Measurements from ENCODE around the gene NSUN5.
A peak's percentile ranks its signal among the peaks of the same experiment; 100 is the strongest.
"Not testable (repeated sequence)": the region's sequence is repeated elsewhere in the genome, so short reads cannot be mapped to it uniquely, and the experiment has no call there.

Gene NSUN5

DNA sequence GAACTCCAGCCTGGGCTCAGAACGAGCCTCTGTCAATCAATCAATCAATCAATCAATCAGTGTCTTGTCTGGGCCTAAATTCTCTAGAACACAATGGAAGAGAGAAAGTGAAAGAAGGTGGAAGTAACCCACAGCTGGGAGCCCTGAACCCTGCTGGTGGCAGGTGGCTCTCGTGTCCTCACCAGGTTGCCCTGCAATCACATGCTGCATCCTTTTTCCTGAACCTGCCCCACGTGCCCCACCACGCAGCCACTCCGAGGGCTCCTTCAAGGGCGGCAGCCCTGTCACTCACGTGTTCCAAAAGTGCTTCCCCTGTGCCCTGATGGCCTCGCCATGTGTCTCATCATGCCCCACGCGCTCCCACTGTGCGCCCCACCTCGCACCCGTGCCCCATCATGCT, 18.8 kb upstream of the NSUN5 start:
- not testable (repeated sequence) for DNase-seq (ENCODE audit: low read depth in 2 of 2)

DNA sequence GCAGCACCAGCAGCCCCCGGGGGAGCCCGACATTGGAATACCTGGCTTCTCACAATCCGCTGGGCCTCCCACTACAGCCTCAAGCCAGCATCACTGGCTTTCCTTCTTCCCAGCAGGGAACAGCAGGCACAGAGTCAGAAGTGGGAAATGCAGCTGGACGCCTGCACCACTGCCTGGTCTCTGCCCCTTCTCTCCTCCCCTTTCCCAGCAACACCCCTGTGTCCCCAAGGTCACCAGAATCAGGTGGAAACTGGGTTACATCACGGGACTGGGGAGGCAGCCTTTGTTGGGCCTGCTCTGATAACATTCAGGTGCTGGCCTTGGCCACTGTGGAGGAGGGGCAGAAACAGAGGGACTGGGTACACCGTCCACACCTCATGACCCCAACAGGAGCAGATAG, 16.8 kb upstream of the NSUN5 start:
- DNase-seq (ENCODE audit: low read depth in 2 of 2), result not testable (repeated sequence)

DNA sequence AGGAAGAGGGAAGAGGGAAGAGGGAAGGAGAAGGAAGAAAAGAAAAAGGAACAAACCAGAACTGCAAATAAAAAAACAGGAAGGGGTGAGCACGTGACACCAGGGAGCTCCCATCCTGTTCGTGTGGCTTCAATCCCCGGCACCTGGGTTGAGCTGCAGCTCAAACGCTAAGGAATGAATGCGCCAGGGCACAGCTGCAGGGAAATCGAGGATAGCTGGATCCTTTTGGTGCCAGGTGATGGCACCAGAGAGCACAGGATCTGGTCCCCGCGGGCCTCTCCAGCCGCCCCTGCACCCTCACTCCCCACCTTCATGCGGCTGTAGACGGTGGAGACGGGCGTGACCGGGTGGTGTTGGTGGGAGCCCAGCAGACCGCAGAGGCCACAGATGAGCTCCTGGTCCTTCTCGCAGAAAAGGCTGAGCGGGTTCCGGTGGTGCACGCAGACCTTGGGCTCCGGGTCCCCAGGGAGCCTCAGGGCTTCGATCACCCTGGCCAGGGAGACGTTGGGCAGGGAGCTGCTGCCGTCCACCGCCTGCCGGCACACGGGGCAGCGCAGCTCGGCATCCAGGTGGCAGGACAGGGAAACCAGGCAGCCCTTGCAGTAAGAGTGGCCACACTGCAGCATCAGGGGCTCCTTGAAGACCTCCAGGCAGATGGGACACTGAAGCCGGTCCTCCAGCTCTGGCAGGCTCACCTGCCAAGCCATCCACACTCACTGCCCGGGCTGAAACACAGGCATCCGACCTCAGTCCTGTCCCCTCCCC, 15.6 kb upstream of the NSUN5 start:
- DNase-seq (ENCODE audit: low read depth in 2 of 2), result peak in 1 of 2 donors; percentile 14

DNA sequence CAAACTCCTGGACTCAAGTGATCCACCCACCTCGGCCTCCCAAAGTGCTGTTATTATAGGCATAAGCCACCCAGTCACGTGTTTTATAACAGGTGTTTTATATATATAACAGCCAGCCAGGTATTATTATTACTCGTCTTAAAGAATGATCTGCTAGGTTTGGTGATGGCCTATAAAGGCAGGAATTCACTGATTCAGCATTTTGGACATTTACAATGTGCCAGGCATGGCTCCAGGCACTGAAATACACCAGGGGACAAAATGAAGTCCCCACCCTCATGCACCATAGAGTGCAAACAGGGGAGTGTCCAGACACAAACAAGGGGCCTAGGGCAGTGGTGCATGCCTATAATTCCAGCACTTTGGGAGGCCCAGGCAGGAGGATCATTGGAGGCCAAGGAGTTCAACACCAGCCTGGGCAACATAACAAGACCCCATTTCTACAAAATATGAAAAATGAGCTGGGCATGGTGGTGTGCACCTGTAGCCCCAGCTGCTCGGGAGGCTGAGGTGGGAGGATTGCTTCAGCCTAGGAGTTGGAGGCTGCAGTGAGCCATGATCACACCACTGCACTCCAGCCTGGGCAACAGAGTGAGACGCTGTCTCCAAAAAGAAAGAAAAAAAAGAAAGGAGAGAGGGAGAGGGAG, 14.9 kb upstream of the NSUN5 start:
- not testable (repeated sequence) for DNase-seq (ENCODE audit: low read depth in 2 of 2)

DNA sequence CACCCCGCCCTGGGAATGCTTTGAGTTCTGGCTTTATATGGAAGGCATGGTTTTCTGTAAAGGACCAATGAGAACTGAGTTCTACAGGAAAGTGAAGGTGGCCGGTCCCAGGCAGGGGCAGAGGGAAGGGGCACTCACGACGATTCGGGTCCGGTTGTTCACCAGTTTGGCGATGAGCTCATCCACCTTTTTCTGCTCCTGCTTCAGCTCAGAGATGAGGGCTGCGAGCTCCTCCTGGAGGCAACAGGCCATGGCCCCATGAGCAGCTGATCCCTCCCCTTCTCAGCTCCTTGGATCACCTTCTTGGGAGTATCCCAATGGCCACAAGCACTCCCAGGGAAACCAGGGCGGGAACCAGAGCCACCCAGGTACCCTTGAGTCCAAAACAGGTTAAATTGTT, 11.4 kb upstream of the NSUN5 start:
- DNase-seq (ENCODE audit: low read depth in 2 of 2), result not testable (repeated sequence)

DNA sequence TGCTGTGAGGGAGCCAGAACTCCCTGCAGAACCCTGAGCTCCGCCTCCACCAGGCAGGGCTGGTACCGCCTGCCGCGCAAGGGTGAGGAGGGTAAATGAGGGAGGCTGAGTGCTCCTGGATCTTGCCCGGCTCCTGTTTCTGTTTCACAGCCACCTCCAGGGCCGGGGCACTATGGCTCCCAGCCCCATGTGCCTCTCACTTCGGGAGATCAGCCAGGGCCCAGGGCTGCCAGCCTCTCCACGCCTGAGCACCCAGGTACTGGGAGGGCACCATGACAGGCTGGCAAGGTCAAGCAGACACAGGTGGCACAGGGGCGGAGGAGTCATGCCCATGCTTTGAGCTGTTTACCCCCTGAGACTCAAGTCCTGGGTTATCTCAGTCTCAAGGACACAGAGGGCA, 10.9 kb upstream of the NSUN5 start:
- not testable (repeated sequence) for DNase-seq (ENCODE audit: low read depth in 2 of 2)

DNA sequence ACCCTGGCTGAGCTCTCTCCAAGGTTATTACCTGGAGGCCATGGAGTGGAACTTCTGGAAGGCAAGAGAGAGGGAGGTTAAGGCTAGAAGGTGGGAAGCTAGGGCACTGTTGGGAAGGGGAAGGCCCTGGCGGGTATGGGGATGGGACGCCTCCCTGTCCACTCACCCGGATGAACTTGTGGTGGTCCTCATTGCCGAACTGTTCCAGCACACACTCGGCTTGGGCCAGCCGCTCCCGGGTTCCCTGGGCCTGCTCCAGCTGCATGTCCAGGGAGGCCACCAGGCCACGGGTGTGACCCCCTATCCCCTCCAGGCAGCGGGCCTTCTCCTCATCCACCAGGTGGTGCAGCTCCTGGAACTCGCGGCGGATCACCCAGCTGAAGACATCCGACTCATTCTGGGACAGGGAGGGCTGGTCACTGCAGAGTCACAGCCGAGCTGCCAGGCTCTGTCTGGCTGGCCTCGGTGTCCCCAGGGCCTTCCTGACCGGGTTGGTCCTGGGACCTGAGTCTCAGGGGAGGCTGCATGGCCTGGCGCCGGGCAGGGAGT, 10.1 kb upstream of the NSUN5 start:
- DNase-seq (ENCODE audit: low read depth in 2 of 2), result not testable (repeated sequence)

DNA sequence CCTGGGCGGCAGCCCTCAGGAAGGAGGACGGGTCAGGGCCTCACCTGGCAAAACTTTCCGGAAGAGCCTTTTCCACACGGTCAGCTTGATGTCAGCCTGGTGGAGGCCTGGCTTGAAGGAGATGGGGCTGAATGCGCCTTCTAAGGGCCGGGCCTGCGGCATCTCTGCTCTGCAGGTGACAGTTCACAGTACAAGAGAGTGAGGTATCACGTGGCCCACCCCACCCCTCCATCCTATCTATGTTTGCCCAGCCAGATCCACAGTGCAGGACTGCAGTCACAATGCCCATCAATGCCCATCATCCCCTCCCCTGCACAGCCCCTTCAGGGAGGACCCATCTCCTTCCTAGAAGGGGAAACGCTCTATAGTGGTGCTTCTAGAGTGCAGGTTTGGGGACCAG, 7.9 kb upstream of the NSUN5 start:
- DNase-seq (ENCODE audit: low read depth in 2 of 2), result no peak

DNA sequence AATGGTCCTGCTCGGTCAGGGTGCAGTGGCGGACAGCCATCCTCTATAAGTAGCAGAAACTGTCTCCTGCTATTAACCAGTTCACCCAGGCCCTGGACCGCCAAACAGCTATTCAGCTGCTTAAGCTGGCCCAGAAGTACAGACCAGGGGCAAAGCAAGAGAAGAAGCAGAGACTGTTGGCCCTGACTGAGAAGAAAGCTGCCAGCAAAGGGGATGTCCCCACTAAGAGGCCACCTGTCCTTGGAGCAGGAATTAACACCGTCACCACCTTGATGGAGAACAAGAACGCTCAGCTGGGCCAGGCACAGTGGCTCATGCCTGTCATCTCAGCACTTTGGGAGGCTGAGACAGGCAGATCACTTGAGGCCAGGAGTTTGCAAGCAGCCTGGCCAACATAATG, 5.6 kb upstream of the NSUN5 start:
- no peak for DNase-seq (ENCODE audit: low read depth in 2 of 2)

DNA sequence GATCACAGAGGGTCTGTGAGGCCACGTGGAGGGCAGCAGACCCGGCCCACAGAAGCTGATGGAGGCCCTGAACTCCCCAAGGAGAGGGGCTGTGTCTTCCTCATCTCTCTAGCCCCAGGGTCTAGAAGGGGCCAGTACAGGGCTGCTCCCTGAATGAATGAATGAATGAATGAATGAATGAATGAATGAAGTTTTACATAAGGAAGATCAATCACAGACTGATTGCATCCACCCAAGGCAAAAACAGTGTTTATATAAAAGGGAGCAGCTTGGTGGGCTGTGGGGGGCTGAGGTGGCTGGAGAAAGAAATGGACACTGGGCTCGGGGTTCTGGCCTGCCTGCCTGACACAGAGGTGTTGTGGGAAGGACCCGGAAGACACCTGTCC, 4.9 kb upstream of the NSUN5 start:
- DNase-seq (ENCODE audit: low read depth in 2 of 2), result no peak

DNA sequence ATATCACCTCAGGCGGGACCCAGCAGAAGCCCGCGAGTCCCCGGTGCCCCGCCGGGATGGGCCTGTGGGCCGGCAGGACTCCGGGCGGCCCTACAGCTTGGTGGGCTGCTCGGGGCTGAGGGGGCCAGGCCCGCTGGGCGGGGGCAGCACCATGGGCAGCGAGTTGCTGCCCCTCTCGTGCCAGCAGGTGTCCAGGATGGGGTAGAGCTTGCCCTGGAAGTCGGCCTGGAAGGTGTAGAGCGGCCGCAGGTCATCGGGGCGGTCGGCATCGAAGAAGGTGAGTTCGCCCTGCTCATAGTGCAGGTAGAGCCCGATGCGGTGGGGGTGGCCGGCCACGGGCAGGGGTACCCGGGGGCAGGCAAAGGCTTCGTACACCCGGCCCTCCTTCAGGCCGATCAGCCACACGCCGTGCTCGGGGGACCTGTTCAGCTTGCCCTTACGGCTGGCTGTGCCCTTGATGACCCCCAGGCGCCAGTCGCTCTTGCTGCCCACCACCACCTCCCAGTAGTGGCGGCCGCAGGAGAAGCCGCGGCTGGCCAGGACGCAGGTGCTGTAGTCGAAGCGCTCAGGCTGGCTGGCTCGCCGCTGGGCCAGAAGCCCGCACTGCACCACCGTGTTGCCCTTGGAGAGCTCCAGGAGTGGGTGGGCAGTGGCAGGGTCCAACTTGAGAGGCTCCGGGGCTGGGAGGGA, 4.3 kb upstream of the NSUN5 start:
- DNase-seq (ENCODE audit: low read depth in 2 of 2), result no peak

DNA sequence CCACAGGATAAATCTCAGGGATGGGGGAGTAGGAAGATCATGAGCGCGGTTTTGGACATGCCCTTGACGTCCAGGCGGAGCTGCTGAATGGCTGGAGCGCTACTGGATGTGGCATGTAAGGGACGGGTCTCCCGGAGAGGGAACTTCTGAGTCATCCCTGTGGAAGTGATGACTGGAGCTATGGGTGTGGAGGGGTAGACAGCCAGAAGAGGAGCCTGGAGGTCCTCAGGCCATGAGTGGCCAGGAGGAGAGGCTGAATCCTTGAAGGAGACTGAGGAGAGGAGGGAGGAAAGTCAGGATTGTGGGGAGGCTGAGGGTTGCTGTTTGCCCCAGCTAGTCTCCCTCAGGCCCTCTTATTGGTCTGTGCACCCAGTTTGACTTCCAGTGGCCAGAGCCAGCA, 2.8 kb upstream of the NSUN5 start:
- DNase-seq (ENCODE audit: low read depth in 2 of 2), result not testable (repeated sequence)

DNA sequence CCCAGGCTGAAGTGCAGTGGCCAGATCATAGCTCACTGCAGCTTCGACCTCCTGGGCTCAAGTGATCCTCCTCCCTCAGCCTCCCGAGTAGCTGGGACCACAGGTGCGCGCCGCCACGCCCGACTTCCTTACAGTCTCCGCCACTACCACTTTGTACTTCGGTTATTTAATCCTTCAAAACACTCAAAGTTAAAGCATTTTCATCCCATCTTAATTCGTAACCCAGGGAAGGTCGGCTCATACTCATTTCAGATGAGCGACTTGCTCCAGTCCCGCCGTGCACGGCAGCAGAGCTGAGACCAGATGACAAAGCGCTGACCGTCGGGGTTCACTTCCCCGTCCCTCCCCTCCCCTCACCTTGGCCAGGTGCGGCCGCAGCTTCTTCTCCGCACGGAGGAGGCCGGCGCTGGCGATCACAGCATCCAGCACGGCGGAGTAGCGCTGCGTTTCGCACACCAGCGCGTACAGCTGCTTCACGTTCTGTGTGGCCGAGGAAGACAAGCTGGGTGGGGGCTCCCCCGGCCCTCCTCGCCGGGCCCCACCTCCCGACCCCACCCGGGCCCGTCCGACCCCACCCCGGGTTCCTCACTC, 457 bp downstream of the NSUN5 start:
- no peak for DNase-seq (ENCODE audit: low read depth in 2 of 2)

DNA sequence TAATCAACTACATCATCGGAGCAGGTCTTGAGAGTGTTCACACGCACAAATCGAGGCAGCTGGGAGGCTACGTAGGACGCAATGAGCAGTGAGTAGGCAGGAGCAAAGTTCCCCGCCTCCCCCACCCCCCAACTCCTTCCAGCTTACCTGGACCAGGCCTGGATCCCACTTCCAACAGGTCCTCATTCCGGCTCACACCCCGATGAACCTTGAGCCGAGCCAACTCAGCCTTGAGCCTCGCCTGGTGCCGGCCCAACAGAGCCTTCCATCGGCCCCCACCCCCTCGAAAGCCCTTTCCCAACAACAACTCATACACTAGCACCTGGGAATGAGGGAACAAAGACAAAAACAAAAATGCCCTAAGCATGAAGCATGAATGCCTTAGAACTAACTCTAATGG, 1.2 kb downstream of the NSUN5 start:
- no peak for DNase-seq (ENCODE audit: low read depth in 2 of 2)

DNA sequence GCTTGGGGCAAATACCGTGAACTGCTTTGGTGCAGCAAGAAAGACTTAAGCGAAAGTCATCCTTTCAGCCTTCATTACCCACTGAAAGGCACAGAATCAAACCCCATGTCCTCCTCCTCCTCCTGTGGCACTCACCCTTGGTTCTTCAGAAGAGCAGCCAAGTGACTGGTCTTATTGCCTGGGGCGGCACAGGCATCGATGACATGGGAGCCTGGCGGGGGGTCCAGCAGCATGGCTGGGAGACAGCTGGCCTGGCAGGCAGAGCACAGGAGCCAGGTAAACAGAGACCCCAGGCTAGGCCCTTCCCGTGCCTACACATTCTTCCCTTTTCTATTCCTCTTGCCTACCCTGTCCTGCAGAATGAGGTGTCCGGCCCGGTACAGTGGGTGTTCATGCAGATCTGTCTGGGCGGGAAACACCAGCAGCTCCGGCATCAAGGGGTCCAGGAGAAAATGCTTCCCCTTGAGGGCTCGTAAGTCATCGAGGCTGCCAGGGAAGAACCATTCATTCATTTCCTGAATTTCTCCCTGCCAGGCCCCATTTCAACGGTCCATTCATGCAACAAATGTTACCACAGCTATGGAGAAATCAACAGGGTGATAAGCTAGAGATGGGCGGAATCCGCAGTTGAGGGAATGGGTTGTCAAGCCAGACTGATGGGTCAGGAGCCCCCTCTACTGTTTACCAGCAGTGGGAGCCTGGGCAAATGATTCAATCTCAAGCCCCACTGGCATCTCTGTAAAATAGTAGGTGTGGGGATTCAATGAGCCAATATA, 3.8 kb downstream of the NSUN5 start:
- not testable (repeated sequence) for DNase-seq (ENCODE audit: low read depth in 2 of 2)

DNA sequence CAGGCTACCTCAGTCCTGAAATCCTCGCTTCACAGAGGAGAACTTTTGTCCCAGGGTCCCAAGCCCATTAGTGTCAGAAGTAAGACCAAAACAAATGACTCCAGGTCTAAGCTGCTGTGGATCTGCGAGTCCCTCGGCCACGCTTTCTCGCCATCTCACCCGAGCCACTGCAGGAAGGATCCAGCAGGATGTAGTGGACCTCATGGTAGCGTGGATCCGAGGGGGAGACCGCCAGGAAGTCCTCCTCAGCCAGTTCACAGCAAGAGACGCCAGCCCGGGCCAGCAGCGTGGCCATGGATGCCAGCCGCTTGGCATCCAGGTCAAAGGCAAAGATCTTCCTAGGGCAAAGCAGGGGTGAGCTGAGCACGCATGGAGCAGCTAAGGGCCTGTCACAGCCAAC, 4.6 kb downstream of the NSUN5 start:
- DNase-seq (ENCODE audit: low read depth in 2 of 2), result no peak

DNA sequence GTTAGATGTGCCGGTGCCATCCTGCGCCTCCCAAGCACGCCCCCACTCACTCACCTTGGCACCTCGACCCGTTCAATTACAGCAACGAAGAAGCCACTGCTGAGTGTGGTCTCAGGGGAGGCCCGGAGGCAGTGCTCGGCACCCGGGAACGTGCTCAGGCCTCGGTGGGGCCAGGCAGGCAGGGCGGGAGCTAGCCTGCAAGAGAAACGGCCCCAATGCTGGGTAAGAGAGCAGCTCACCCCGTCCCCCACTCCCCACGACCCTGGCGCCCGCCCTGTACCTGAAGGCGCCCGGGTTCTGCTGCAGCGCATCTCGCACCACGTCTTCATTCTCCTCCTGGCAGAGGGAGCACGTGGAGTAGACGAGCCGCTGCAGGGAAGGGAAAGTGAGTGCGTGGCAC, 5.1 kb downstream of the NSUN5 start:
- no peak for DNase-seq (ENCODE audit: low read depth in 2 of 2)

DNA sequence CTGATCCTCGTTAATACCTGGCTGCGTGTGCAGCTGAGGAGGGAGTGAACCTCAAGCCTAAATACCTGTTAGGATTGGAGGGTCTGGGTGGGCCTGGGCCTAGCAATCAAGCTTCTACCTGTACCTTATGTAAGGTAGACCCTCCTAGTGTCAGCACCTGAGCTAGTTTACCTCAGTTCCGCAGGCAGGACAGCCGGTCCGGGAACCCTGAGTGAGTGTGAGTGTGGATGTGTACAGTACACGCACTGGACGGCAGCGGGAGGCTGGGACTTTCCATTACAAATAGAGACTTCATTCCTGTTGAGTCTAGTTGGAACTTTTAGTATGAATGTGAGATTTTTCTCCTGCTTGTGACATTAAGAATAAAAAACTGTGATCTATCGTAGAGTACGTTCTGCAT, 5.8 kb downstream of the NSUN5 start:
- DNase-seq (ENCODE audit: low read depth in 2 of 2), result not testable (repeated sequence)

DNA sequence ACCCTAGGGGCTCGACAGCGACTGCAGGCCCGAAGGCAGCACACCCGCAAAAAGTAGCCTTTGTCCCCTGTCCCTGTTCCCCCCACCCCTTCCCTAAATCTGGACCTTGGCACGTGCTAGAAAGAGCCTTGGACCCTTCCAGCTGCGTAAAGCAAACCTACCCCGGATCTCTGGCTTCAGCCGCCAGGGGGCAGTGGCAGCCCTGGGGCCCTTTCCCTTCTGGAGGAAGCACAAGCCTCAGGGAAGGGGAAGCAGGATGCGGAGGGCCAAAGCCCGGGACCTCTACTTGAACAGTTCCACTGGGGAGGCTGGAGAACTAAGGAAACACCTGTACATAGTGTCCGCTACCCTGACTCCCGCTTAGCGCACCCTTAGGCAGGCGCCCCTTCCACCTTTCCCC, 7.5 kb downstream of the NSUN5 start:
- DNase-seq (ENCODE audit: low read depth in 2 of 2), result not testable (repeated sequence)

DNA sequence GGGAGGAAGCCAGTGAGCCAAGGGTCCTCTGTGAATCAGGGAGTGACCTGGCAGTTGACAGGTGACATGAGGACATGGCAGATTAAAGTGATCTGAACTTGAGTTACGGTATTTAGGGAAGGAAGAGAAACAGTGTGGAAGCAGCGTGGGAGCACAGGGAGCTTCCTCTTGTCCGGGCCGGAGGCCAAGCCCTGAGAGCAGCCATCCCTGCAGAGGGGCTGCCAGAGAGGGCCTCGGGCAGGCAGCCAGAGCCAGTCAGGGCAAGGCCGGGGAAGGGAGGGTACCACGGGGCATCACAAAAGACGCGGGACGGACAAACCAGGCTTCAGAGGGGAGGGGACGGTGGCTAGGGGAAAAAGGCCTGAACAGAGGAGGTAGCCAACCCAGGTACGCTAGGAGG, 8.8 kb downstream of the NSUN5 start:
- not testable (repeated sequence) for DNase-seq (ENCODE audit: low read depth in 2 of 2)

DNA sequence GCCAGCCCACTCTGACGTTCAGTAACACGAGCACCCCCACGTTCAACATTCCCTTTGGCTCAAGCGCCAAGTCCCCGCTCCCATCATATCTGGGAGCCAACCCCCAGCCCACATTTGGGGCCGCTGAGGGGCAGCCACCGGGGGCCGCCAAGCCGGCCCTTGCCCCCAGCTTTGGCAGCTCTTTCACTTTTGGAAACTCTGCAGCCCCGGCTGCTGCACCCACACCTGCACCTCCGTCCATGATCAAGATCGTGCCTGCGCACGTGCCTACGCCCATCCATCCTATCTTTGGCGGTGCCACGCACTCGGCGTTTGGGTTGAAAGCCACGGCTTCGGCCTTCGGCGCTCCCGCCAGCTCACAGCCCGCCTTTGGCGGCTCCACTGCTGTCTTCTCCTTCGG, 10.9 kb downstream of the NSUN5 start:
- DNase-seq (ENCODE audit: low read depth in 2 of 2), result not testable (repeated sequence)

All from stimulated activated CD8-positive, alpha-beta memory T cell treated with anti-CD3 and anti-CD28 coated beads, Interleukin-7, amount 100 ng/mL, for 1 hour (primary cell).